ENCODE results near the gene ING3. TPM values are rescaled to one million over a fixed set of nuclear protein-coding genes. Genes with fewer than 3 reads are reported as not detected.

ING3 gene
- total and polyA plus RNA-seq, 8 donors = 6.2 to 10.8 (median 7.6) TPM

DNA sequence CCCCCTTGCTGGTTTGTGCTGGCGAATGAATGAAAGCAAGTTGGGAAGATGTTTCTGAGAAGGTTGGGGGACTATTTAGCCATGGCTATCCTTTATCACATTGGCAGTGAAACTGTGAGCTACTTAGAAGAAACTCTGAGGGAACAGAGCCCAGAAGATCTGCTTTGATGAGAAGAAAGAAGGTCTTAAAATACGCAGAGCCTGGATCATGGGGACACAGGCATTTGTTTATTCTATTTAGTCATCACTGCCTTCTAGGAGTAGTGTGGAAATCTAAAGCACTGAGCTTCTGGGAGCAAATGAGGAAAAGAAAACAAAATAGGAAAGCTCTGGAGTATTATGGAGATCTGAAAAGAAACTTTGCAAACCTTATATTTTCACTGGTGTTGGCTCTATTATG, 66.4 kb downstream of the ING3 start:
- no peaks in the 10 kb centered on the region for H3K27me3 ChIP-seq
- H3K4me1 ChIP-seq = no peaks in the 10 kb centered on the region
- H3K27ac ChIP-seq = no peak overlapping the region
- intact Hi-C loops (cut with DNase I) = no loop called here
- H3K9me3 ChIP-seq = no peaks in the 10 kb centered on the region
- DNase-seq (no peak), FAIRE-seq (no peak), ATAC-seq (peak in 1 of 4 donors; percentile 50)
- H3K36me3 ChIP-seq = no peaks in the 10 kb centered on the region
- no peak overlapping the region for H3K4me3 ChIP-seq
- WGBS, 2 donors = 77 to 89% methylated on average over 2 of the region's 2 CpGs
- TF ChIP-seq CTCF (IDR thresholded peaks at IDR 0.05) = no peak

DNA sequence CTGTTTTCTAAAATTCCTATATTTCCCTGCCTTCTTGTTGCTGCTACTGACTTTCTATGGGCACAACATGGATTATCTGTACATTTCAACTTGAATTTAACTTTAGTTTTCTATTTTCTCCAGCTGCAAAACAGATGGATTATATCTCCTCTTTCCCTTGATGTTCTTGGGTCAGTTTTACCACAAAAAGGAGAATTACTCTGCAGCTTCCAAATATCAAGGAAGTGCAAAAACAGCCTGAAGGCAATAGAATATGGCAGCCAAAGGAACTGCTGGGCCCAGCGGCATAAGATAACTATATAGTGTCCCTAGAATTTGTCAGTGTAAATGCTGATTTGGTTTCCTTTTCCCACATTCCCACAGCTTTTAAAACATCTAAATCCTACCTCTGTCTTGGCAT, 67.0 kb downstream of the ING3 start:
- FAIRE-seq (no peak), DNase-seq (no peak), ATAC-seq (no peak)
- 90 to 100% methylated on average over 1 of the region's 1 CpG for WGBS, 2 donors
- Histone ChIP-seq H3K9me3 (no peaks in the 10 kb centered on the region), H3K27me3 (no peaks in the 10 kb centered on the region), H3K36me3 (no peaks in the 10 kb centered on the region), H3K4me1 (no peaks in the 10 kb centered on the region), H3K27ac (no peak overlapping the region), H3K4me3 (no peak overlapping the region)
- no peak for TF ChIP-seq CTCF (IDR thresholded peaks at IDR 0.05)
- intact Hi-C loops (cut with DNase I) = no loop called here

- Histone ChIP-seq H3K27me3 (no peaks in the 10 kb centered on the region), H3K4me3 (no peak overlapping the region), H3K36me3 (no peaks in the 10 kb centered on the region), H3K27ac (no peak overlapping the region), H3K9me3 (no peaks in the 10 kb centered on the region), H3K4me1 (no peaks in the 10 kb centered on the region)
- DNase-seq = no peak
- FAIRE-seq = peak; percentile 20
- intact Hi-C loops (cut with DNase I) = no loop called here
- 68 to 81% methylated on average over 2 of the region's 2 CpGs for WGBS, 2 donors
- TF ChIP-seq CTCF (IDR thresholded peaks at IDR 0.05) = no peak
- ATAC-seq = peak in 2 of 4 donors; percentile 62 to 68
Measured at GRCh38 chr7:121019018-121019417, 68.4 kb downstream of the ING3 start.

- intact Hi-C loops (cut with DNase I) = no loop called here
- H3K27me3 ChIP-seq = no peaks in the 10 kb centered on the region
- DNase-seq (no peak), FAIRE-seq (no peak), ATAC-seq (peak in 2 of 4 donors; percentile 35 to 57)
- 91 to 97% methylated on average over 1 of the region's 1 CpG for WGBS, 2 donors
- H3K4me3 ChIP-seq = no peak overlapping the region
- TF ChIP-seq CTCF (IDR thresholded peaks at IDR 0.05) = no peak
- H3K36me3 ChIP-seq = no peaks in the 10 kb centered on the region
- no peaks in the 10 kb centered on the region for H3K4me1 ChIP-seq
- no peak overlapping the region for H3K27ac ChIP-seq
- no peaks in the 10 kb centered on the region for H3K9me3 ChIP-seq
Measured at GRCh38 chr7:121020249-121020988, 69.8 kb downstream of the ING3 start.
